Immature natural killer cell (primary cell): ENCODE results near the gene PDE4D. TPM values are rescaled to one million over a fixed set of nuclear protein-coding genes. Genes with fewer than 3 reads are reported as not detected.

ENCODE experiments used
- DNase-seq, 3 donors: peaks; one replicate each; pipeline ENCODE4 v3.0.0; 2022; ENCODE audit warnings: mixed read lengths in 1 of 3
- H3K27ac Mint-ChIP-seq, 6 donors: one replicate each; pipeline ENCODE4 v1.8.0; 2020; ENCODE audit warnings: mixed read lengths in 6 of 6, mild to moderate bottlenecking in 5 of 6, inconsistent platforms in 4 of 6, moderate library complexity in 3 of 6
- H3K27me3 Mint-ChIP-seq, 3 donors: one replicate each; pipeline ENCODE4 v1.8.0; 2020 to 2021; ENCODE audit warnings: low read depth in 3 of 3, mild to moderate bottlenecking in 3 of 3, mixed read lengths in 3 of 3, moderate library complexity in 3 of 3, inconsistent platforms in 1 of 3
- H3K36me3 Mint-ChIP-seq, 3 donors: one replicate each; pipeline ENCODE4 v1.8.0; 2020; ENCODE audit warnings: mixed read lengths in 3 of 3, inconsistent platforms in 2 of 3, mild to moderate bottlenecking in 2 of 3
- H3K4me1 Mint-ChIP-seq, 2 donors: one replicate each; pipeline ENCODE4 v1.8.0; 2020; ENCODE audit warnings: inconsistent platforms in 2 of 2, mild to moderate bottlenecking in 2 of 2, mixed read lengths in 2 of 2, moderate library complexity in 1 of 2
- H3K4me3 Mint-ChIP-seq, 5 donors: one replicate each; pipeline ENCODE4 v1.8.0; 2020; ENCODE audit warnings: mild to moderate bottlenecking in 5 of 5, mixed read lengths in 5 of 5, inconsistent platforms in 3 of 5, moderate library complexity in 3 of 5
- H3K9me3 Mint-ChIP-seq, 6 donors: one replicate each; pipeline ENCODE4 v1.8.0; 2020; ENCODE audit warnings: mild to moderate bottlenecking in 6 of 6, mixed read lengths in 6 of 6, inconsistent platforms in 4 of 6, moderate library complexity in 3 of 6
- polyA plus RNA-seq, 3 donors: library from polyadenylated mRNA; unstranded; fragments of 300-500 nt; fragmentation: Illumina TruSeq; gene quantifications; one replicate each; pipeline ENCODE4 v1.2.3, GENCODE V29; 2021

PDE4D gene
- polyA plus RNA-seq, 3 donors from 2014 or later, result 10.7 to 15.4 (median 12.6) TPM

GRCh38 chr5:59246145-59246869, 647.2 kb downstream of the PDE4D start:
- Mint-ChIP-seq H3K4me3 (no peak overlapping the region), H3K4me1 (peaks cover 0 to 2% of the 10 kb centered on the region in 2 donors), H3K9me3 (no peaks in the 10 kb centered on the region), H3K27ac (no peak overlapping the region), H3K27me3 (peaks cover 0 to 3% (median 0%) of the 10 kb centered on the region in 3 donors), H3K36me3 (no peaks in the 10 kb centered on the region)
- DNase-seq, result no peak

GRCh38 chr5:59245198-59245597, 648.3 kb downstream of the PDE4D start:
- Mint-ChIP-seq H3K27ac (no peak overlapping the region), H3K4me1 (peaks cover 0 to 2% of the 10 kb centered on the region in 2 donors), H3K4me3 (no peak overlapping the region), H3K9me3 (no peaks in the 10 kb centered on the region), H3K27me3 (peaks cover 0 to 3% (median 0%) of the 10 kb centered on the region in 3 donors), H3K36me3 (no peaks in the 10 kb centered on the region)
- no peak for DNase-seq

GRCh38 chr5:59241552-59241951, 652.0 kb downstream of the PDE4D start:
- Mint-ChIP-seq H3K4me3 (no peak overlapping the region), H3K27ac (no peak overlapping the region), H3K4me1 (no peaks in the 10 kb centered on the region), H3K27me3 (peaks cover 0 to 3% (median 0%) of the 10 kb centered on the region in 3 donors), H3K9me3 (no peaks in the 10 kb centered on the region), H3K36me3 (no peaks in the 10 kb centered on the region)
- DNase-seq, result no peak

GRCh38 chr5:59241119-59241518, 652.4 kb downstream of the PDE4D start:
- DNase-seq, result no peak
- Mint-ChIP-seq H3K36me3 (no peaks in the 10 kb centered on the region), H3K4me3 (no peak overlapping the region), H3K27ac (no peak overlapping the region), H3K4me1 (no peaks in the 10 kb centered on the region), H3K9me3 (no peaks in the 10 kb centered on the region), H3K27me3 (peaks cover 0 to 3% (median 0%) of the 10 kb centered on the region in 3 donors)

GRCh38 chr5:59238126-59238902, 655.2 kb downstream of the PDE4D start:
- H3K4me3 Mint-ChIP-seq, result no peak overlapping the region

GRCh38 chr5:59236986-59237385, 656.5 kb downstream of the PDE4D start:
- peaks cover 0 to 3% (median 0%) of the 10 kb centered on the region in 3 donors for H3K27me3 Mint-ChIP-seq
- H3K27ac Mint-ChIP-seq, result no peak overlapping the region
- no peak for DNase-seq
- H3K36me3 Mint-ChIP-seq, result no peaks in the 10 kb centered on the region
- no peaks in the 10 kb centered on the region for H3K9me3 Mint-ChIP-seq
- no peaks in the 10 kb centered on the region for H3K4me1 Mint-ChIP-seq
- H3K4me3 Mint-ChIP-seq, result no peak overlapping the region

More at GRCh38 chr5:59238126-59238902, 655.2 kb downstream of the PDE4D start:
- Mint-ChIP-seq H3K4me1 (no peaks in the 10 kb centered on the region), H3K9me3 (no peaks in the 10 kb centered on the region), H3K36me3 (no peaks in the 10 kb centered on the region), H3K27me3 (peaks cover 0 to 3% (median 0%) of the 10 kb centered on the region in 3 donors), H3K27ac (no peak overlapping the region)
- no peak for DNase-seq

GRCh38 chr5:59236448-59236847, 657.1 kb downstream of the PDE4D start:
- H3K27ac Mint-ChIP-seq, result no peak overlapping the region
- no peaks in the 10 kb centered on the region for H3K36me3 Mint-ChIP-seq
- H3K27me3 Mint-ChIP-seq, result peaks cover 0 to under 1% (median 0%) of the 10 kb centered on the region in 3 donors
- no peak overlapping the region for H3K4me3 Mint-ChIP-seq
- no peaks in the 10 kb centered on the region for H3K4me1 Mint-ChIP-seq
- no peaks in the 10 kb centered on the region for H3K9me3 Mint-ChIP-seq
- DNase-seq, result no peak

GRCh38 chr5:59234236-59234635, 659.3 kb downstream of the PDE4D start:
- no peaks in the 10 kb centered on the region for H3K4me1 Mint-ChIP-seq
- H3K27me3 Mint-ChIP-seq, result no peaks in the 10 kb centered on the region
- H3K36me3 Mint-ChIP-seq, result no peaks in the 10 kb centered on the region
- no peak overlapping the region for H3K4me3 Mint-ChIP-seq
- no peaks in the 10 kb centered on the region for H3K9me3 Mint-ChIP-seq
- no peak for DNase-seq
- no peak overlapping the region for H3K27ac Mint-ChIP-seq

- no peaks in the 10 kb centered on the region for H3K27me3 Mint-ChIP-seq
- no peaks in the 10 kb centered on the region for H3K9me3 Mint-ChIP-seq
- no peaks in the 10 kb centered on the region for H3K36me3 Mint-ChIP-seq
- H3K4me1 Mint-ChIP-seq, result no peaks in the 10 kb centered on the region
- no peak overlapping the region for H3K4me3 Mint-ChIP-seq
- no peak overlapping the region for H3K27ac Mint-ChIP-seq
- DNase-seq, result no peak
These were observed 662.1 kb downstream of the PDE4D start for GRCh38 chr5:59231221-59231931.

GRCh38 chr5:59222687-59223511, 670.6 kb downstream of the PDE4D start:
- Mint-ChIP-seq H3K4me3 (no peak overlapping the region), H3K27ac (no peak overlapping the region), H3K27me3 (peaks cover 3% of the 10 kb centered on the region in 3 donors), H3K36me3 (no peaks in the 10 kb centered on the region), H3K9me3 (no peaks in the 10 kb centered on the region), H3K4me1 (no peaks in the 10 kb centered on the region)
- no peak for DNase-seq

GRCh38 chr5:59221769-59222168, 671.8 kb downstream of the PDE4D start:
- Mint-ChIP-seq H3K36me3 (no peaks in the 10 kb centered on the region), H3K9me3 (no peaks in the 10 kb centered on the region), H3K4me3 (no peak overlapping the region), H3K4me1 (no peaks in the 10 kb centered on the region), H3K27ac (no peak overlapping the region), H3K27me3 (peaks cover 3 to 5% (median 3%) of the 10 kb centered on the region in 3 donors)
- DNase-seq, result no peak

- Mint-ChIP-seq H3K36me3 (peaks cover 0 to 8% (median 0%) of the 10 kb centered on the region in 3 donors), H3K27me3 (peaks cover 3 to 13% (median 3%) of the 10 kb centered on the region in 3 donors), H3K27ac (no peak overlapping the region), H3K9me3 (no peaks in the 10 kb centered on the region), H3K4me1 (no peaks in the 10 kb centered on the region), H3K4me3 (no peak overlapping the region)
- no peak for DNase-seq
These were observed 675.0 kb downstream of the PDE4D start for GRCh38 chr5:59218424-59219045.

GRCh38 chr5:59216841-59217240, 676.7 kb downstream of the PDE4D start:
- Mint-ChIP-seq H3K27ac (no peak overlapping the region), H3K9me3 (no peaks in the 10 kb centered on the region), H3K4me1 (no peaks in the 10 kb centered on the region), H3K27me3 (peaks cover 3 to 15% (median 3%) of the 10 kb centered on the region in 3 donors), H3K36me3 (peaks cover 0 to 8% (median 0%) of the 10 kb centered on the region in 3 donors), H3K4me3 (no peak overlapping the region)
- DNase-seq, result no peak
